HL-60 (cell line): ENCODE data around the gene SH3BP2.

Experiments used
- CTCF ChIP-seq: IDR thresholded peaks from one replicate; pipeline ENCODE4 v1.5.1; 2011; ENCODE audit warnings: low read length, control low read depth, inconsistent platforms; ENCODE audit not compliant: insufficient read depth
- GABPA ChIP-seq: IDR thresholded peaks from 2 replicates; pipeline ENCODE4 v1.6.1; 2012; ENCODE audit warnings: low read depth
- POLR2AphosphoS5 ChIP-seq: IDR thresholded peaks from 2 replicates; pipeline ENCODE4 v1.6.1; 2012; ENCODE audit warnings: low read depth
- REST ChIP-seq: IDR thresholded peaks from 2 replicates; pipeline ENCODE4 v1.6.1; 2012; ENCODE audit warnings: low read depth; ENCODE audit not compliant: insufficient replicate concordance
- SPI1 ChIP-seq: IDR thresholded peaks from 2 replicates; pipeline ENCODE4 v1.6.1; 2012; ENCODE audit warnings: low read depth, mild to moderate bottlenecking, borderline replicate concordance

- TF ChIP-seq POLR2AphosphoS5 (no peak), CTCF (no peak), REST (no peak), GABPA (no peak), SPI1 (no peak)
Measured at GRCh38 chr4:2861631-2862436, 68.9 kb downstream of the SH3BP2 start.
